Measurements from ENCODE around the gene C1orf159.

GRCh38 chr1:1075148-1075935, 40.5 kb downstream of the C1orf159 start:
- TF ChIP-seq POLR2A (IDR thresholded peaks at IDR 0.05) (no peak), CTCF (IDR thresholded peaks at IDR 0.05) (no peak), EP300 (IDR thresholded peaks at IDR 0.05) (no peak), POLR2AphosphoS5 (IDR thresholded peaks at IDR 0.05) (no peak)
